ENCODE measurements around the gene ENOX1.

GRCh38 chr13:43749503-43749902, 37.3 kb downstream of the ENOX1 start:
- TF ChIP-seq ATF2 (CRISPR knock-in tag; IDR thresholded peaks at IDR 0.05; ENCODE audit: borderline replicate concordance, low read depth) (no peak), ZNF317 (CRISPR knock-in tag; IDR thresholded peaks at IDR 0.05; ENCODE audit: borderline replicate concordance, low read depth) (no peak), MAX (CRISPR knock-in tag; IDR thresholded peaks at IDR 0.05) (no peak), CTCF (IDR thresholded peaks at IDR 0.05) (no peak), ZNF138 (CRISPR knock-in tag; conservative IDR thresholded peaks at IDR 0.05) (no peak), TEAD1 (CRISPR knock-in tag; IDR thresholded peaks at IDR 0.05) (no peak), TCF7 (CRISPR knock-in tag; IDR thresholded peaks at IDR 0.05; ENCODE audit: low read depth) (no peak), STAT6 (CRISPR knock-in tag; conservative IDR thresholded peaks at IDR 0.05; ENCODE audit: low read depth) (no peak)
- TF ChIP-seq, protein P1, sequence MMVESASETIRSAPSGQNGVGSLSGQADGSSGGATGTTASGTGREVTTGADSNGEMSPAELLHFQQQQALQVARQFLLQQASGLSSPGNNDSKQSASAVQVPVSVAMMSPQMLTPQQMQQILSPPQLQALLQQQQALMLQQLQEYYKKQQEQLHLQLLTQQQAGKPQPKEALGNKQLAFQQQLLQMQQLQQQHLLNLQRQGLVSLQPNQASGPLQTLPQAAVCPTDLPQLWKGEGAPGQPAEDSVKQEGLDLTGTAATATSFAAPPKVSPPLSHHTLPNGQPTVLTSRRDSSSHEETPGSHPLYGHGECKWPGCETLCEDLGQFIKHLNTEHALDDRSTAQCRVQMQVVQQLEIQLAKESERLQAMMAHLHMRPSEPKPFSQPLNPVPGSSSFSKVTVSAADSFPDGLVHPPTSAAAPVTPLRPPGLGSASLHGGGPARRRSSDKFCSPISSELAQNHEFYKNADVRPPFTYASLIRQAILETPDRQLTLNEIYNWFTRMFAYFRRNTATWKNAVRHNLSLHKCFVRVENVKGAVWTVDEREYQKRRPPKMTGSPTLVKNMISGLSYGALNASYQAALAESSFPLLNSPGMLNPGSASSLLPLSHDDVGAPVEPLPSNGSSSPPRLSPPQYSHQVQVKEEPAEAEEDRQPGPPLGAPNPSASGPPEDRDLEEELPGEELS (CRISPR knock-in tag; IDR thresholded peaks at IDR 0.05), result no peak
